ENCODE data around the gene ZNF614. TPM values are rescaled to one million over a fixed set of nuclear protein-coding genes. Genes with fewer than 3 reads are reported as not detected.
"Not testable (repeated sequence)": the region's sequence is repeated elsewhere in the genome, so short reads cannot be mapped to it uniquely, and the experiment has no call there.

Gene ZNF614
- total RNA-seq, 1 experiment from 2014 or later = 8.7 TPM

- in situ Hi-C loops (cut with HindIII; ENCODE audit: low pct_unique_long_range_greater_than_20kb, low sequenced_read_pairs) = no loop called here
- peak; percentile 44 for DNase-seq (ENCODE audit: low read depth)
These were observed 20.8 kb downstream of the ZNF614 start for GRCh38 chr19:52007451-52007805.

GRCh38 chr19:51994048-51994644 is 34.0 kb downstream of the ZNF614 start:
- in situ Hi-C loops (cut with HindIII; ENCODE audit: low pct_unique_long_range_greater_than_20kb, low sequenced_read_pairs) = no loop called here
- DNase-seq (ENCODE audit: low read depth) = peak; percentile 33

GRCh38 chr19:51993422-51993821 is 34.8 kb downstream of the ZNF614 start:
- DNase-seq (ENCODE audit: low read depth) = no peak
- in situ Hi-C loops (cut with HindIII; ENCODE audit: low pct_unique_long_range_greater_than_20kb, low sequenced_read_pairs) = no loop called here

GRCh38 chr19:51986309-51987291 is 41.6 kb downstream of the ZNF614 start, which contains the start of gene ZNF350:
TSS of gene ZNF350 (minus strand) at chr19:51986840. CDS start at chr19:51974360, 12,480 bp downstream.
- DNase-seq (ENCODE audit: low read depth) = peak; percentile 84

GRCh38 chr19:51983361-51983760 is 44.8 kb downstream of the ZNF614 start:
- no peak for DNase-seq (ENCODE audit: low read depth)
- in situ Hi-C loops (cut with HindIII; ENCODE audit: low pct_unique_long_range_greater_than_20kb, low sequenced_read_pairs) = no loop called here

More at GRCh38 chr19:51986309-51987291, 41.6 kb downstream of the ZNF614 start, which contains the start of gene ZNF350:
- in situ Hi-C loops (cut with HindIII; ENCODE audit: low pct_unique_long_range_greater_than_20kb, low sequenced_read_pairs) = no loop called here

- DNase-seq (ENCODE audit: low read depth); in situ Hi-C loops (cut with HindIII; ENCODE audit: low pct_unique_long_range_greater_than_20kb, low sequenced_read_pairs): not testable (repeated sequence)
These were observed 47.3 kb downstream of the ZNF614 start for GRCh38 chr19:51980926-51981325.

GRCh38 chr19:51980116-51980736 is 48.0 kb downstream of the ZNF614 start:
- DNase-seq (ENCODE audit: low read depth) = peak; percentile 19
- in situ Hi-C loops (cut with HindIII; ENCODE audit: low pct_unique_long_range_greater_than_20kb, low sequenced_read_pairs) = no loop called here

- in situ Hi-C loops (cut with HindIII; ENCODE audit: low pct_unique_long_range_greater_than_20kb, low sequenced_read_pairs) = no loop called here
- DNase-seq (ENCODE audit: low read depth) = no peak
These were observed 49.3 kb downstream of the ZNF614 start for GRCh38 chr19:51978882-51979281.

- no peak for DNase-seq (ENCODE audit: low read depth)
- in situ Hi-C loops (cut with HindIII; ENCODE audit: low pct_unique_long_range_greater_than_20kb, low sequenced_read_pairs) = no loop called here
These were observed 50.8 kb downstream of the ZNF614 start for GRCh38 chr19:51977346-51977745.

GRCh38 chr19:51976852-51977251 is 51.3 kb downstream of the ZNF614 start:
- in situ Hi-C loops (cut with HindIII; ENCODE audit: low pct_unique_long_range_greater_than_20kb, low sequenced_read_pairs) = no loop called here
- DNase-seq (ENCODE audit: low read depth) = no peak

GRCh38 chr19:51975787-51976186 is 52.4 kb downstream of the ZNF614 start:
- in situ Hi-C loops (cut with HindIII; ENCODE audit: low pct_unique_long_range_greater_than_20kb, low sequenced_read_pairs); DNase-seq (ENCODE audit: low read depth): not testable (repeated sequence)

GRCh38 chr19:51971624-51972023 is 56.6 kb downstream of the ZNF614 start:
- in situ Hi-C loops (cut with HindIII; ENCODE audit: low pct_unique_long_range_greater_than_20kb, low sequenced_read_pairs) = no loop called here
- peak; percentile 29 for DNase-seq (ENCODE audit: low read depth)

- no peak for DNase-seq (ENCODE audit: low read depth)
- in situ Hi-C loops (cut with HindIII; ENCODE audit: low pct_unique_long_range_greater_than_20kb, low sequenced_read_pairs) = no loop called here
These were observed 57.5 kb downstream of the ZNF614 start for GRCh38 chr19:51970718-51971117.

GRCh38 chr19:51965583-51965982 is 62.6 kb downstream of the ZNF614 start:
- in situ Hi-C loops (cut with HindIII; ENCODE audit: low pct_unique_long_range_greater_than_20kb, low sequenced_read_pairs) = no loop called here
- no peak for DNase-seq (ENCODE audit: low read depth)

Other genes starting within 250 kb of the ZNF614 start
- gene FPR3, start 233.2 kb downstream of the ZNF614 start, total RNA-seq (2014; rRNA removed; shearing (Covaris generic); ENCODE audit: low replicate concordance) = not detected in 2 replicates
- not detected in 2 replicates for gene ZNF577, start 140.4 kb downstream of the ZNF614 start, total RNA-seq (2014; rRNA removed; shearing (Covaris generic); ENCODE audit: low replicate concordance)
- not detected in 2 replicates for gene ZNF649, start 123.4 kb downstream of the ZNF614 start, total RNA-seq (2014; rRNA removed; shearing (Covaris generic); ENCODE audit: low replicate concordance)
- 0.78 and 4.4 TPM in 2 replicates for gene ZNF613, start 100.9 kb downstream of the ZNF614 start, total RNA-seq (2014; rRNA removed; shearing (Covaris generic); ENCODE audit: low replicate concordance)
- gene ZNF350, start 41.5 kb downstream of the ZNF614 start, total RNA-seq (2014; rRNA removed; shearing (Covaris generic); ENCODE audit: low replicate concordance) = 3.0 and 6.7 TPM in 2 replicates
- gene ZNF615, start 20.2 kb downstream of the ZNF614 start, total RNA-seq (2014; rRNA removed; shearing (Covaris generic); ENCODE audit: low replicate concordance) = 1.3 and 5.2 TPM in 2 replicates
- gene ZNF432, start 20.5 kb upstream of the ZNF614 start, total RNA-seq (2014; rRNA removed; shearing (Covaris generic); ENCODE audit: low replicate concordance) = 3.4 and 4.2 TPM in 2 replicates
- gene ZNF841, start 67.4 kb upstream of the ZNF614 start, total RNA-seq (2014; rRNA removed; shearing (Covaris generic); ENCODE audit: low replicate concordance) = 9.9 and 10.4 TPM in 2 replicates
- gene ZNF616, start 111.6 kb upstream of the ZNF614 start, total RNA-seq (2014; rRNA removed; shearing (Covaris generic); ENCODE audit: low replicate concordance) = 2.3 and 20.2 TPM in 2 replicates
- gene ZNF836, start 143.2 kb upstream of the ZNF614 start, total RNA-seq (2014; rRNA removed; shearing (Covaris generic); ENCODE audit: low replicate concordance) = 0.06 and 1.1 TPM in 2 replicates
- 236 and 278 TPM in 2 replicates for gene PPP2R1A, start 161.7 kb upstream of the ZNF614 start, total RNA-seq (2014; rRNA removed; shearing (Covaris generic); ENCODE audit: low replicate concordance)
- gene ZNF766, start 241.2 kb upstream of the ZNF614 start, total RNA-seq (2014; rRNA removed; shearing (Covaris generic); ENCODE audit: low replicate concordance) = 11.9 and 37.7 TPM in 2 replicates